NK-92 (cell line): ENCODE data around the gene AXIN2.

Experiments used
- DNase-seq: peaks from one replicate; lab custom pipeline; 2025; ENCODE audit not compliant: unreplicated experiment; lab: John Stamatoyannopoulos, UW

AXIN2 gene

DNA sequence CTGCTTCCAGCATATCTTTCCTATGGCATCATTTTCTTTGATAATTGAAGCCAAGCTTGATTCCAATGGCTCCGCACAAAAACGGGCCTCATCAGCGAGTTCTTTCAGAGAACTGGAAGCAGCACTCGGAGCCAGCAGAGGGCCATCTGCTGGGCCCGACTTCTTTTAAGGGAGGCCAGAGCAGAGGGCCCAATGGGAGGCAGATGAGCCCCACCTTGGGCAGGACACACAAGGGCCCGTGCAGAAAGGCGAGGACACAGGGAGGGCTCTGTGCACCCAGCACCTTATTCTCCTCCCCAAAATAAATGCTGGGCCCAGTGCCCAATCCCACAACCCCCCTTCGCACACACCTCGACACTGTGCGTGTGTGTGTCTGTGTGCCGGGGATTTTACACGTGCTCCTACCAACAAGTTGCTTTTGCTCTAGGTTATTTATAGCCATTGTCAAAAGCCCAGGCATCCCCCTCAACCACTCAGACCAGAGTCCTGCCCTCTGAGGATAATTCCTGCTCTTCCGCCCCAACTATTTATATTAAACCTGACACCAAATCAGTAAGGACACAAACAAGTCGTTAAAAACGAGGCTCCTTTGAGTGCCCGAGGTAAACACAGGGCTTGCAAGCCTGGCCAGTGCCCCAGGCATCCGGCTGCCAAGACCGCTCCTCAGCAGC is 6.8 kb downstream of the AXIN2 start:
- DNase-seq: no peak

DNA sequence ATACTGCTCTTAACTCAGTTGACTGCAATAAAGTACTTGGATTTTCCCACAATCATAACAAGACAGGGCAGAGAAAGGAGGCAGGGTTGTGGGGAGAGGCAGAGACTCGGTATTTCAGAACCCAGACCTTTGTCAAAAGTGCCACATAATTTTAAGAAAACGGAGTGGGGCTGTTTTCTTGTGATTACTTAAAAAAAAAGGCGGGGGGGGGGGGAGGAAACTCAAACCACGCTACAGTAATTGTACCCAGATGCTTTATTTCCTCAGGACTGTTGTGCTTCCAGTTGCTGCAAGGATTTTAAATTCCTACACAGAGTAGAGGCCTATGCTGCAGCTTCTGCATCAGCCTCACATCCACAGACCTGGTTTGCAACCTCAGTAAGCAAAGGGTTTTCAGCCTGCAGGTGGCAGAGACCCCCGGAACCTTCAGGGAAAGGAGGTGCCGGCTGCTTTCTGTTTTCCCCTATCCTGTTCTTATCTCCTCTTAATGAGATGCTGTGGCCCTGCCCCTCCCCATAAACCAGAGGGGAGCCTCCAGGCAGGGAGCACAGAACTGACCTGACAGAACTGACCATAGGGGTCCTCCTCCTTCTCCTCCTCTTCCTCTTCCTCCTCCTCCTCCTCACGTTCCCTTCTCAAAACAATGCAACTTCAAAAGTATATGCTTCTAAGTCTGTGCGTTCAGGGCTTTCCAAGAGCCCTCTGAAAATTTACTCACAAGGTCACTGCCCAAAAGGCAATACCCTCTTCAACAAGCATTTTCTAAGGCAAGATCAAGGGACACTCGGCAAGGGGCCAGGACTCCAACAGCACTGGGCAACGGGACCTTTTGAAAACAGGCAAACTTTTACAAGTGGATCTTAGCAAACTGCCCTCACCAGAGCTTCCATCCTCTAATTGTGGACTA is 7.5 kb downstream of the AXIN2 start:
- DNase-seq: no peak

DNA sequence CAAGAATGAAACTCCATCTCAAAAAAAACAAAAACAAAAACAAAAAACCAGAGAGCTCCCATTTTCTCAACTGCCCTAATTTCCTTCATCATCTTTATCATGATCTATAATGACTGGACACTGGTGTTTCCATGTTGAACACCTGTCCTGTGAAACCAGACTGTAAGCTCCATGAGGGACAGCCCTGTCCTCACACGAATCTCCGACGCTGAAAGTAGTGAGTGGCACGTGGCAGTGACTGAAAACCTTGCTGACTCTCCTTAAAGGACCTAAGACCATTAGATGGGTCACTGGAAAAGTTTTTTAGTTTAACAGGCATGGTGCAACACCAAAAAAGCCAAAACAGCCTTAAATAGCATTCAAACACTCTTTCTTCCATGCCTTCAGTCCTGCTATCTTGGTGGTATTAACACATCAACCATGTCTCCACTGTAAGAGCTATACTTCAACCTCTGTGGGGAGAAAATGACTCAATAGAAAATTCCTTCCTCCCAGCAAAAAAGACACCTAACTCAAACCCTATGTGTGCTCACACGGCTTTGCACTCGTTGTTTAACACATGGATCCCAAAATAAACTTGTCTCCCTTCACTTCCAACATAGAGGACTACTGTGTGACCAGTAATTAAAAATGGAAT is 8.3 kb downstream of the AXIN2 start:
- no peak for DNase-seq

DNA sequence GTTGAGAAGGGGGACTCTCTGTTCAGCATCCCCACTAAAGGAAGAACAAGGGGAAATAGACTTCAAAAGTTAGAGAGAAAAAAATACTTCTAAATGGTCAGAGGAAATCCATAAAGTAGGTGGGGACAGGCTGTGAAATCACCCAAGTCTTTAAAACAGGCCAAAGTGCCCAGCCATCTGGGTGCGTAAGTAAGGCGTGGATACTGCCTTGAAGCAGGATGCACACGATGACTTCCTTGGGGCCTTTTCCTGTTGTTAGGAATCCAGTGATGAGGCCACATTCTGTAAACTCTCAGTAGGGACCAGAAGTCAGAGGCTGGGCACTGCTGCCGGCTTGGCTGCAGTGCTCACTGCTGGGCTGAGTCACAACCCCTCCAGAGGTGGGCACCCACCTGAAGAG is 9.2 kb downstream of the AXIN2 start:
- no peak for DNase-seq

- no peak for DNase-seq
Observed at GRCh38 chr17:65551267-65552040, 10.0 kb downstream of the AXIN2 start.

DNA sequence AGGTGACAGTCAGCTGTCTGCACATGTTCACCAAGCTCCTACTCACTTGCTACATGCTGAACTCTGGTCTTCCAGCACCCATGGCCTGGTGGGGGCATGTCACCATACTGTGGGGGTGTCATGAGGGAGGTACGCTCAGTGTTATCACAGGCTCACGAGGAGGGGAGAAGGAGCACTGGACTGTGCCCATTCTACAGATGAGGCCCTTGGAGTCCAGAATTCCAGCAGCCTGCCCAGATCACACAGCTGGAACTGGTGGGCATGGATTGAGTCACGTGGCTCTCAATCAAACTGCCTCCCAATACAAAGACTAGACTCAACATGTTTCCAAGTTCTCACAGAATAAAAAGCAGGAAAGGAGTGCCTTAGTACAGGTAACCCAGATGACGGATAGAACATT is 10.7 kb downstream of the AXIN2 start:
- DNase-seq: no peak

DNA sequence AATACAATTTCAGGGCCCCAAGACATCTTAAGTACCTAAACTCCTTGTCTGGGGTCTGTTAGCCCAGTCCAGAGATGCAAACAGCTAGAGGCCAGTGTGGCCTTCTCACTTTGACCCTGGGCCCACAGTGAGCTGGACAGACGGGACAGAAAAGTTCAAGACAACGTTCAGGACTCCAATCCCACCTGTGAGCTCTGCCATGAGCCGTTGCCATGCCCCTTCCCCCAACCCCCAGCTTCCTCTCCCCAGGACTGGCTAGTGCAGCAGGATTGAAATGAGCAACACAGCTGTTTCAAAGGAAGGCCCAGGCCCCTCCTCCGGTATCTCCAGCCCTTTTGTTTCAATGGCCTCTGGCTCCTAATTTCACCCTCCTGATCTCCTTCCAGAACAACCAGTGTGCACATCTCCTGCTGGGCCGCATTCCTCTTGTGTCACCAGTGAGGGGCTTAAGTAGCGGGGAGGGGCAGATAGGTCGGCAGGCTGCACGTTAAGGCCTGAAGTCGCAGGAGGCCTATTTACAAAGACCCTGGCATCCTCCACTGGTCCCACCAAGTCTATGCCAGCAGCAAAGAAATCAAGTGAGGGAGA is 11.3 kb downstream of the AXIN2 start:
- no peak for DNase-seq

DNA sequence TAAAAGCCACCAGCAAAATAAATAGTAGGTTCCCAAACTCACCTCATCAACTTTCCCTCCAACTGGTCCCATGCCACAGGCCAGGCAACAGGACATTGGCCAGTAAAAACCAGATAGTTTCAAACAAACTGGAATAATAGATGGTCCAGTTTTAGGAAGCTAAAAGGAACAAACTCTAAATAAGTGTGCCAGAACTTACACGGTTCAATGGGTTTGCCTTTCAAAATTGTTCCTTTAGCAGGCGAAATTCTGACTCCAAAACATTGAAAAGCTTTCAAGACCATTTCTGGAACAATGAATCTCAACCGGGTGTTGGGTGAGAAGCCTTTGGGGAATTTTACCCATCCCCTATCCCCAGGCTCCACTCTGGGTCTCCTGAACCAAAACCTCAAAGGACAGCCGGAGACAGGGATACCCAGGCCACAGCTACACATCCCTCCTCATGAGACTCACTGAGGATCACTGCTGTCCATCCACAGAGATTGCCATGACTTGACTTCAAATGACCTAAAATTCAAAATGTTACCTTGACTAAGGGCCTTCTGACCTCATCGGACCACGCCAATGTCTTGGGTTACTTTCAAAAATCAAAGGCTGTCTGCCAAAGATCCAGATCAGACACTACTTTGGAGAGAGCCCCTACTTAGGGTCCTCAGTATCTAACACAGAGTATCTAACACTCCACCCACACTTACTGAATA is 13.0 kb downstream of the AXIN2 start:
- no peak for DNase-seq

GRCh38 chr17:65547253-65547670 is 14.2 kb downstream of the AXIN2 start:
- DNase-seq: no peak

- no peak for DNase-seq
Observed at GRCh38 chr17:65546579-65546978, 14.9 kb downstream of the AXIN2 start.

DNA sequence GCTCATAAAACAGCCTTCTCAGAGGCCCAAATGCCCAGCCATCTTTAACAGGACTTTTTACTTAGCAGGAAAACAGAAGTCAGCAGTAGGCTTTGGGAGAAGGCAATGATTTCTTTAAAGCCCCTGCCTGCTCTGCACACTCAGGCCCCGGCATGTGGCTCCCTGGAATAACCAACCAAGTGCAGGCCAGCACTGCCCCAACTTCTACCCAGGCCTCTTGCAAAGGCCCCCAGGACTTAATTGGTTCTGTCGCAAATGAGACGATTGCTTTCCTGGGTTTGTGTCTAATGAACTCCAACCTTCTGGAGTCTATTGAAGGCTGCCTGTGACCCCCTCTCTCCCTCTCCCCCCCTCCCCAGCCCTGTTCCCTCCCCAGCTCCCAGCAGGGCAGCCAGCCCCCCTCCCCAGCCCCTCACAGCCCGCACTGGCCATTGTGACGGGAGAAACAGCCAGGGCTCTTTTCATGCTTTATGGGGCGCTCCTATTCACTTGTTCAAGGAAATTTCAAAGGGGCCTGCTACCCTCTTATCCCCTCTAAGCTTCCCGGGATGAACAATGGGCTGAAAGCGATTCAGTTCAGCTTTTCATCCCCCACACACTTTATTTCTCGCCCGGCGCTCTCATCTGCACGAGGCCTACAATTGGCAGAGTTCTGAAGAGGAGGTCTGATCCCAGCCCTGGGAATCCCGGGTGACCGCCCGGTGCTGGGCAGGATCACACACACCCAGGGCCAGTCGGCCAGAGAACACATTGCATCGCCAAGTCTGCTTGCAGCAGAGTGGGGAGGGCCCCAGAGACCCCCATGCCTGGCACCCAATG is 15.5 kb downstream of the AXIN2 start:
- DNase-seq: no peak

GRCh38 chr17:65544672-65545071 is 16.8 kb downstream of the AXIN2 start:
- no peak for DNase-seq

GRCh38 chr17:65542610-65543009 is 18.8 kb downstream of the AXIN2 start:
- no peak for DNase-seq

DNA sequence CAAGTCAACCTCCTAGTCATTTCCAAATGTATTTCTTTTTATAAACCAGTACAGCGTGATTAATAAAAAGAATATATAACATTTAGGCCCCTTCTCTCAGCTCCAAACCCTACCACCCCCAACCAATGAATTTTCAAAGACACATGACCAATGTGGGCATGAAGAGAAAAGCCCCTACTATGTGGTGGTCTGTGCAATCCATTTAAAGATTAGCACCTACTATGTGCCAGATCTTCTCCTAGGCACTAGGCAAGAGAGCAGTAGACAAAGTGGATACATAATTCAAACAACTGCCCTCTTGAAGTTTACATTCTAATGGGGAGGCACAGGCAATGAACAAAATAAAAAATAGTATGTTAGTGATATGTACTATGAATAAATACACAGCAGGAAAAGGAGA is 19.4 kb downstream of the AXIN2 start:
- DNase-seq: no peak

GRCh38 chr17:65541453-65541852 is 20.0 kb downstream of the AXIN2 start:
- DNase-seq: no peak

DNA sequence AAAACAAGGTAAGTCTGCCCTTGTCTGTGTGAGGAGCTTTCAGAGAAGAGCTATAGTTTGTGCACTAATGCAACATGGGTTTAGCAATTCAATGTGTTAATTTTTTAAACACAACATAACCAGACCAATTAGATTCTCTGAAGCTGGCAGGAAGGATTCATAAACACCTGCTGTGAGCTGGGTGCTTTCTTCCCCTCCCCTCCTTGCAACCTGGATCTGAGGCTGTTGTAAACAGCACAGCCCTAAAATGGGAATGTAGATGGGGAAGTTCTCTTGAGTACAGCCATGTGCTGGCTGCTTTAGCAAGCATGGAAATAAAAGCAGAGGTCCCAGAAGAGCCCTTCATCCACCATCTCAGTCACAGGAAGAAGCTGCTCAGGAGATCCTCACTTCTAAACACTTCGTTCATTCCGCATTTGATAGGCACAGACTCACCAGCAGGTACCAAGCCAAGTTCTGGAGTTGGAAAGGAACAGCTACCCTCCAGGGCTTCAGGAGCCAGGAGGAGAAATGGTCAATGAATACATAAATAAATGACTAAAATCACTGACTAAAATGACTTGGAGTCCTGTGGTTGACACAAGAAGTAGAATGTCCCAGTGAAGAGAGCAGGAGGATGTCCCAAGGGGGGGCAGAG is 21.7 kb downstream of the AXIN2 start:
- DNase-seq: no peak

- DNase-seq: no peak
Observed at GRCh38 chr17:65538675-65539529, 22.5 kb downstream of the AXIN2 start.
